Measurements from ENCODE around the gene WDR43. TPM values are rescaled to one million over a fixed set of nuclear protein-coding genes. Genes with fewer than 3 reads are reported as not detected.

WDR43 gene
- total RNA-seq, 1 donor from 2014 or later = 190 TPM

DNA sequence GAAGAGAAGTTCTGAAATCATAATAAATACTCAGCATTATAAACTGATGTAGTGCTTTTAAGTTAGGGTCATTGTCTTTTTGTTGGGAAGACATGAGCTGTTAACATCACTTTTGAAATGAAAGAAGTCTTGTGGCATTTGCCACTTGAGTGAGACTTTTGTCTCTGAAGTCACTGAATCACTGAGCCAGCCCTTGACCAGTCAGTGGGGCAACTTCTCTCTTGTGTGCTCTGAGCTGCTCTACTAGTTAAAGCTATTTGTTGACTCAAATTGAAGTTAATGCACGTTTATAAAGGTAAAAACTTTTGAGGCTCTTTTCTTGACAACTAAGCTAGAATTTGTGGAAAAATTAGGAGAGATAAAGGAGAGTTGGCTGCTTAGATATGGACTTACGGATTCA, 6.7 kb downstream of the WDR43 start:
- Mint-ChIP-seq H3K27ac (no peak overlapping the region), H3K4me1 (peaks cover 51% of the 10 kb centered on the region), H3K4me3 (no peak overlapping the region), H3K9me3 (no peaks in the 10 kb centered on the region), H3K36me3 (ENCODE audit: low read depth) (peaks cover 46% of the 10 kb centered on the region), H3K27me3 (no peaks in the 10 kb centered on the region)
- intact Hi-C loops (cut with micrococcal nuclease) = no loop called here
- DNase-seq = no peak

DNA sequence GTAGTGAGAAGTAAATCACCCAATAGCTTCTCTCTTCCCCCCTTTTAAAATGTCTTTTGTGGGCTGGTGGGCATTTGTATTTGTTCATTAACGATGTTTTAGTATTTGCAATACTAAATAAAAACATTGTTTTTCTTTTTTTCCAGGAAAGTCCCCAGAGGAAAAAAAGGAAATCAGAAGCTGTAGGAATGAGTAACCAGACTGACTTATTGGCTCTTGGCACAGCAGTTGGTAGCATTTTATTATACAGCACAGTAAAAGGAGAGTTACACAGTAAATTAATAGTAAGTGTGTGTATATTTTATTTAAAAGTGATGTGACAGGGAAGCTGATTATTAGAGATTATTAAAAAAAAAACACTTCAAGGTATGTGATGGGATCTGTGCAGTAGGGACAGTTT, 7.4 kb downstream of the WDR43 start:
- intact Hi-C loops (cut with micrococcal nuclease) = no loop called here
- Mint-ChIP-seq H3K27me3 (no peaks in the 10 kb centered on the region), H3K27ac (no peak overlapping the region), H3K9me3 (no peaks in the 10 kb centered on the region), H3K4me3 (no peak overlapping the region), H3K4me1 (peaks cover 47% of the 10 kb centered on the region), H3K36me3 (ENCODE audit: low read depth) (peaks cover 48% of the 10 kb centered on the region)
- DNase-seq = no peak

DNA sequence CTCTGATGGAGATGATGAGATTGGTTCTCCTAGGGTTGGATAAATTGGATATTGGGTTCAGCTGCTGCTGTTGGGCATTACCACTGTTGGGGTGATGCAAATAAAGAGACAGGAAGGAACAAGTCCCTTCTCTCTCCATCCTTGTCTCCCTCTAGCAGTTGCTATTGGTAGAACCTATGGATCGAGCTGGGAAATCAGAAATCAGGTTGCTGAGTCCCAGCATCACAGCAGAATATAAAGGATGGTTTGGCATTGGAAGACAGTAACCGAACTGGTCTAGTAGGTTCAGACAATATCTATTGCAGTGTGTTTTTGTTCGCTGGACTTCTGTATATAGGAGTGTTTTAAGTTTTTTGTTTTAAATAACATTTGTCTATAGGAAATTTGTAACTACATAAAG, 8.1 kb downstream of the WDR43 start:
- H3K9me3 Mint-ChIP-seq = no peaks in the 10 kb centered on the region
- no peak overlapping the region for H3K27ac Mint-ChIP-seq
- no peak overlapping the region for H3K4me3 Mint-ChIP-seq
- peaks cover 41% of the 10 kb centered on the region for H3K4me1 Mint-ChIP-seq
- H3K36me3 Mint-ChIP-seq (ENCODE audit: low read depth) = peaks cover 48% of the 10 kb centered on the region
- H3K27me3 Mint-ChIP-seq = no peaks in the 10 kb centered on the region
- DNase-seq = no peak
- intact Hi-C loops (cut with micrococcal nuclease) = no loop called here

DNA sequence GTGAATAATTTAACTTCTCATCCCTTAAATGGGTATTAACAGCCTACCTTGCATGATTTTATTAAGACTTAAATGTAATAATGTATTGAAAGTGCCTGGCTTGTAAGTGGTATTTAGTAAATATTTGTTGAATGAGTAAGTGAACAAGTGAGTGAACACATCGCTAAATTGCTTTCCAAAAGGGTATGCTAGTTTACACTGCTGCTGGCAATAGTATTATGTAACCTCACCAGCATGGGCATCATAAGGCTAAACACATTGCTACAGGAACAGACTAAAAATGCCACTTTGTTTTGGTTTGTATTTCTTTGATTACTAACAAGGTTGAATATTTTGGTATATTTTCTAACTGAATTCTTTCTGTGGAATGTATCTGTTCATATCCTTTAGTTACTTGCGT, 9.8 kb downstream of the WDR43 start:
- H3K4me1 Mint-ChIP-seq = peaks cover 31% of the 10 kb centered on the region
- no peak for DNase-seq

DNA sequence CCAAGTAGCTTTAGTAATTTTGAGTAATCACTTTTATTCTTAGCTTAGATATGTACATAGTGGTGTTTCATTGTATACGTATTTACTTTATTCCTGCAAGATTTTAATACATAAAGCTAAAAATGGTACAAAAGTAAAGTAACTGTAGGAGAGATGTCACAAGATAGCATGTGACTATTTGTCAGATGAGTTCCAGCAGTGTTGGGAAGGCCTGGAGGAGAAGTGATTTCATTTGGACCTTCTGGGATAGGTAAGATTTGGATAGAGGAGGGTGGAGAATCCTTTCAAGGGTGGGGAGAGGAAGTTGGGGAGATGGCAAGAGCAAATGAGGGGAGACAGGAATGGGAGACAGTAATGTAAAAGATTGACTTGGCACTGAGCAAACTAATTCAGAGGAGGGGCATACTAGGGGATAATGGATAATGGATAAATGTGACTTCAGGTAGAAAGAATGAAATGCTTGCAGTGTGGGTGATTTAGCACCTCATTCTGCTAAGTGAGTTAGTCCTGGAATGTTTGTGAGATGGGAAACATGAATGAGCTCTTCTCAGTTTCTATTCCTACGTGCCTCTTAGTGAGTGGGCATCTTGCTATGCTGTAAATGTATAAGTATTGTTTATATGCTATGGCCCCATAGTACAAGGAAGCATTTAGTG, 10.5 kb downstream of the WDR43 start:
- H3K36me3 Mint-ChIP-seq (ENCODE audit: low read depth) = peaks cover 64% of the 10 kb centered on the region
- intact Hi-C loops (cut with micrococcal nuclease) = no loop called here
- peak overlapping the region; percentile 0 for H3K27ac Mint-ChIP-seq
- no peaks in the 10 kb centered on the region for H3K9me3 Mint-ChIP-seq
- H3K4me1 Mint-ChIP-seq = peaks cover 29% of the 10 kb centered on the region
- no peak overlapping the region for H3K4me3 Mint-ChIP-seq
- no peaks in the 10 kb centered on the region for H3K27me3 Mint-ChIP-seq
- DNase-seq = no peak

More for the DNA sequence above, 9.8 kb downstream of the WDR43 start:
- H3K27ac Mint-ChIP-seq = peak overlapping the region; percentile 12
- H3K27me3 Mint-ChIP-seq = no peaks in the 10 kb centered on the region
- H3K9me3 Mint-ChIP-seq = no peaks in the 10 kb centered on the region
- intact Hi-C loops (cut with micrococcal nuclease) = no loop called here
- no peak overlapping the region for H3K4me3 Mint-ChIP-seq
- peaks cover 58% of the 10 kb centered on the region for H3K36me3 Mint-ChIP-seq (ENCODE audit: low read depth)

DNA sequence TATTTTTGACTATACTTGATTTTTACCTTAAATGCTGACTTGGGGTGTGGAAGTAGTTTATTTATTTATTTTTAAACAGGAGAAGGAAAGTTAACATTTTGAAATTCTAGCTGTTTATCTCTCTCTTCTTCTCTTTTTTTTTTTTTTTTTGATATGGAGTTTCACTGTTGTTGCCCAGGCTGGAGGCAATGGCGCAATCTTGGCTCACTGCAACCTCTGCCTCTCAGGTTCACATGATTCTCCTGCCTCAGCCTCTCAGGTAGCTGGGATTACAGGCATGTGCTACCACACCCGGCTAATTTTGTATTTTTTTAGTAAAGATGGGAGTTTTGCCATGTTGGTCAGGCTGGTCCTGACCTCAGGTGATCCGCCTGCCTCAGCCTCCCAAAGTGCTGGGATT, 11.1 kb downstream of the WDR43 start:
- no peak for DNase-seq
- Mint-ChIP-seq H3K27me3 (no peaks in the 10 kb centered on the region), H3K4me1 (peaks cover 30% of the 10 kb centered on the region), H3K36me3 (ENCODE audit: low read depth) (peaks cover 69% of the 10 kb centered on the region), H3K4me3 (no peak overlapping the region), H3K27ac (no peak overlapping the region), H3K9me3 (no peaks in the 10 kb centered on the region)
- intact Hi-C loops (cut with micrococcal nuclease) = no loop called here

DNA sequence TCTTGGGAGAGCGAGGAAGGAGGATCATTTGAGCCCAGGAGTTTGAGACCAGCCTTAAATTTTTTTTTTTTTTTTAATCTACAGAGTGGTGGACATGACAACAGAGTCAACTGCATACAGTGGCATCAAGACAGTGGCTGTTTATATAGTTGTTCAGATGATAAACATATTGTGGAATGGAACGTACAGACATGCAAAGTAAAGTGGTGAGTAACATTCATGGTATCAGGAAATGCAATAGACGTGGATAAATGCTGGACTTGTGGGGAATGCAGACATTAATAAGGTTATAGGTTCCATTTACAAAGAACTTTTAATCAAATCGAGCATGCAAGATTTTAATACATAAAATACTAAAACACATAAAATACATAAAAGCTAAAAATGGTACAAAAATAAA, 11.9 kb downstream of the WDR43 start:
- no peak overlapping the region for H3K27ac Mint-ChIP-seq
- no peak for DNase-seq
- H3K9me3 Mint-ChIP-seq = no peaks in the 10 kb centered on the region
- H3K27me3 Mint-ChIP-seq = no peaks in the 10 kb centered on the region
- H3K4me1 Mint-ChIP-seq = peaks cover 25% of the 10 kb centered on the region
- no peak overlapping the region for H3K4me3 Mint-ChIP-seq
- peaks cover 66% of the 10 kb centered on the region for H3K36me3 Mint-ChIP-seq (ENCODE audit: low read depth)
- intact Hi-C loops (cut with micrococcal nuclease) = no loop called here

DNA sequence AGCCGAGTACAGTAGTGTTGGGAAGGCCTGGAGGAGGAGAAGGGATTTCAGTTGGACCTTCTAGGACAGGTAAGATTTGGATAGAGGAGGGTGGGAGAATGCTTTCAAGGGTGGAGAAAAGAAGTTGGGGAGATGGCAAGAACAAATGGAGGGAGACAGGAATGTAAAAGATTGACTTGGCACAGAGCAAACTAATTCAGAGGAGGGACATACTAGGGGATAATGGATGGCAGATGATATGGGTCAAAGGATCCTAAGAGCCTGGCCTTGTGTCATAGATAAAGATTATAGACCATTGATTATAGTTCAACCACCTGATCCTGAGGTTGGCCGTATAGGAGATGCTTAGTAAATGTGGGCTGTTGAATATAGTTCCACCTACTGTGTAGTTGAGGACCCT, 12.4 kb downstream of the WDR43 start:
- H3K4me3 Mint-ChIP-seq = no peak overlapping the region
- intact Hi-C loops (cut with micrococcal nuclease) = no loop called here
- peaks cover 23% of the 10 kb centered on the region for H3K4me1 Mint-ChIP-seq
- no peaks in the 10 kb centered on the region for H3K9me3 Mint-ChIP-seq
- no peaks in the 10 kb centered on the region for H3K27me3 Mint-ChIP-seq
- H3K36me3 Mint-ChIP-seq (ENCODE audit: low read depth) = peaks cover 66% of the 10 kb centered on the region
- DNase-seq = no peak
- no peak overlapping the region for H3K27ac Mint-ChIP-seq

DNA sequence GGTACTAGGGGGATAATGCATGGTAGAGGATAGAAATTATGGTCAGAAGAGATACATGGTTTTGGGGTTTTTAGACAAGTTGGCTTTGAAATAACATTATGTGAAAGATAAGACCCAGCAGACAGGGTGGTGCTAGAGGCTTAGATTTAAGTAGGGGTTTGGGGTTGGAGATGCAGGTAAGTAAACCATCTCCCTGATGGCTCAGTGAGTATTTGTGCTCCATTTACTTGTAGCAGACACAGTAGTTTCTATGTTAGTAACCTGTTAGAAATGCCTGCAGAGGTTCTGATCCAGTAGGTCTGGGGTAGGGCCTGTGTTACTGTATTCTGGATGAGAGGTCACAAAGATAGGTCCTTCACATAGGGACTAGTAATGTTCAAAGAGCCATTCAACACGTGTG, 13.7 kb downstream of the WDR43 start:
- Mint-ChIP-seq H3K4me3 (no peak overlapping the region), H3K27ac (no peak overlapping the region)

DNA sequence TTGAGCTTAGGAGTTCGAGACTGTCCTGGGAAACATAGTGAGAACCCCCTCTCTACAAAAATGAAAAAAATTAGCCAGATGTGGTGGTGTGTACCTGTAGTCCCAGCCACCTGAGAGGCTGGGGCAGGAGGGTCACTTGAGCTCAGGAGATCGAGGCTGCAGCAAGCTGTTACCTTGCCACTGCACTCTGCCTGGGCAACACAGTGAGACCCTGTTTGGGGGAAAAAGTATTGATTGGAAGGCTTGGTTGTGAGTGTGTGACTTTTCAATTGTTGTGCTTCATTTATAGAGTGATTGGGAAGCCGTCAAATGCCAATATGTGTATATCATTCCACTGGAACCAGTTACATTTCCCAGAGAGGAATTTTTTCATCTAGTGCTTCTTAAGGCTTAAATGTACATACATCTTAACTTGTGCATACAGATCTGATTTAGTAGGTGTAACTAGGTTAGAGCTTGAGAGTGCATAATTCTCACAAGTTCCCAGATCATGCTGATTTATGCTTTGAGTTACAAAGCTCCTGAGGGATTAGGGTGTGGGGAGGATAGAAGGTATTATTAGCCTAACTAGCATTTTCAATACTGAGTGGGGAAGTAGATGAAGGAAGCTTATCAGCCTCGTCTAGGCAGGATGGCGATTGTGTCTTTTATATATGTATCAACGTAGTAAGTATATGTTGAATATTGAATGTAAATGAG, 15.3 kb downstream of the WDR43 start:
- Mint-ChIP-seq H3K27ac (no peak overlapping the region), H3K9me3 (no peaks in the 10 kb centered on the region), H3K4me1 (peaks cover 18% of the 10 kb centered on the region), H3K27me3 (no peaks in the 10 kb centered on the region), H3K36me3 (ENCODE audit: low read depth) (peaks cover 70% of the 10 kb centered on the region), H3K4me3 (no peak overlapping the region)
- intact Hi-C loops (cut with micrococcal nuclease) = no loop called here
- DNase-seq = no peak

More for the DNA sequence above, 13.7 kb downstream of the WDR43 start:
- peaks cover 67% of the 10 kb centered on the region for H3K36me3 Mint-ChIP-seq (ENCODE audit: low read depth)
- no peaks in the 10 kb centered on the region for H3K27me3 Mint-ChIP-seq
- intact Hi-C loops (cut with micrococcal nuclease) = no loop called here
- no peak for DNase-seq
- H3K9me3 Mint-ChIP-seq = no peaks in the 10 kb centered on the region
- H3K4me1 Mint-ChIP-seq = peaks cover 23% of the 10 kb centered on the region

DNA sequence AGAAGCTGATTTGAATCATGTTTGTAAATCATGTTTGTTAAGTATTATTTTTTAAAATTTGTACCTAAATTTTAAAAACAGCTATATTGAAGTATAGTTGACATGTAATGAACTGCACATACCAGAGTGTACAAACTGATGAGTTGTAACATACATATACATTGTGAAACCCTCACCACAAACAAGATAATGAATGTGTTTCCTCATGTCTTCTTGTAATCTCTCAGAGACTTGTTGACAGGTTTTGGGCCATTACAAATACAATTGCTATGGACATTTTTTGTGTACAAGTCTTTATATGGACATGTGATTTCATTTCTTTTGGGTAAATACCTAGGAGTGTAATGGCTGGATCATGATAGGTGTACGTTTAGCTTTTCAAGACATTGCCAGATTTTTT, 21.5 kb downstream of the WDR43 start:
- DNase-seq = no peak
- intact Hi-C loops (cut with micrococcal nuclease) = no loop called here
- Mint-ChIP-seq H3K9me3 (no peaks in the 10 kb centered on the region), H3K27me3 (no peaks in the 10 kb centered on the region), H3K27ac (peak overlapping the region; percentile 12), H3K36me3 (ENCODE audit: low read depth) (peaks cover 60% of the 10 kb centered on the region), H3K4me3 (no peak overlapping the region), H3K4me1 (peaks cover 10% of the 10 kb centered on the region)

DNA sequence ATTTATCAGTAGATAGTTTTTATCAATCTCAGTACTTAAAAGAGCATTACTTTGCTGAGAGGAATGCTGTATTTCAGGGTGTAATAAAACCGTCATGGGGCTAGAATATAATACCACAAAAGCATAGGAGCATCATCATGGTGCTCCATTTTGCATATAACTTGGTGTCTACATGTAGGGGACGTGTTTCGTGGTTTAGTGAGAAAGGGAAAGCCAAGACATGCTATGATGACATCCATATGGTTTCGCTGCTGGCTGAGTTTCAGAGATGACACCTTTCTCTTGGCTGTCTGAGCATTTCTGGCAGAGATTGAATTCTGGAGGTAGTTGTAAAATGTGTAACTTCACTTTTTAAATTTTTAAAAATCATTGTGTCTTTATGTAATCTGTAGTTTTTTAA, 32.4 kb downstream of the WDR43 start:
- no peak overlapping the region for H3K27ac Mint-ChIP-seq
- H3K36me3 Mint-ChIP-seq (ENCODE audit: low read depth) = peaks cover 85% of the 10 kb centered on the region
- no peak for DNase-seq
- H3K9me3 Mint-ChIP-seq = no peaks in the 10 kb centered on the region
- no peaks in the 10 kb centered on the region for H3K27me3 Mint-ChIP-seq
- H3K4me1 Mint-ChIP-seq = peaks cover 4% of the 10 kb centered on the region
- H3K4me3 Mint-ChIP-seq = no peak overlapping the region
- intact Hi-C loops (cut with micrococcal nuclease) = no loop called here

DNA sequence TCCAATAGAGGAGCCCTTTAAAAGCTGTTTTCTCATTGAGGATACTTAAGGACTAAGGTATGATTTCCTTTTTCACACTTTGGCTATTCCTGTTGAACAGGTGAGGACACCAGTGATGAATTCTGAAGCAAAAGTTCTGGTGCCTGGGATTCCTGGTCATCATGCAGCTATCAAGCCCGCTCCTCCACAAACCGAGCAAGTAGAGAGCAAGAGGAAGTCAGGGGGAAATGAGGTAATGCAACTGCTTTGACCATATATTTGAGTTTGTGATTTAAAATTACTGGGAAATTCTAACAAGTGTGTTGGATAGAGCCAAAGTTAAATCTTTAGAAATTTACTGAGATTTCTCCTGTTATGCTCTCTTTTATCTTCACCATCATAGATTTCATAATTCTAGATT, 33.0 kb downstream of the WDR43 start:
- H3K4me3 Mint-ChIP-seq = no peak overlapping the region
- H3K27me3 Mint-ChIP-seq = no peaks in the 10 kb centered on the region
- peaks cover 86% of the 10 kb centered on the region for H3K36me3 Mint-ChIP-seq (ENCODE audit: low read depth)
- H3K4me1 Mint-ChIP-seq = peaks cover 4% of the 10 kb centered on the region
- H3K27ac Mint-ChIP-seq = no peak overlapping the region
- intact Hi-C loops (cut with micrococcal nuclease) = no loop called here
- DNase-seq = no peak
- no peaks in the 10 kb centered on the region for H3K9me3 Mint-ChIP-seq

DNA sequence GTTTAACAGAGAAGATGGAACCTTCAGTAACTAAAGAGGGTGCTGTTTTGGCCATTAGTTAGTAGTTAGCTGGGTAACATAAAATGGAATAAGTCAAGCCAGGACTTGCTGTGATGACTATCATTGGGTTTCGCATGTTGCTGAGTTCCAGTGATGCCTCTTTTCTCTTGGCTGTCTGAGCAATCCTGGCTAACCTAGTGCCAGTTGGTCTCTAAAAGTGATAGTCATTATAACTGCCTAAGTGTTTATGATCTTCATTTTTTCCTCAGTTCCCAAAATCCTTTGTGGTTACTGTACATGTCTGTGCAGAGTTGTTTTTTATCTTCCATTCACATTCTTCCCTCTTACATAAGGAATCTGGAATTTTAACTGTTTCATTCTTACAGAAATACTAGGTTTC, 33.4 kb downstream of the WDR43 start:
- Mint-ChIP-seq H3K36me3 (ENCODE audit: low read depth) (peaks cover 84% of the 10 kb centered on the region), H3K9me3 (no peaks in the 10 kb centered on the region), H3K4me1 (peaks cover 4% of the 10 kb centered on the region), H3K27me3 (no peaks in the 10 kb centered on the region), H3K4me3 (no peak overlapping the region), H3K27ac (no peak overlapping the region)
- no peak for DNase-seq
- intact Hi-C loops (cut with micrococcal nuclease) = no loop called here

DNA sequence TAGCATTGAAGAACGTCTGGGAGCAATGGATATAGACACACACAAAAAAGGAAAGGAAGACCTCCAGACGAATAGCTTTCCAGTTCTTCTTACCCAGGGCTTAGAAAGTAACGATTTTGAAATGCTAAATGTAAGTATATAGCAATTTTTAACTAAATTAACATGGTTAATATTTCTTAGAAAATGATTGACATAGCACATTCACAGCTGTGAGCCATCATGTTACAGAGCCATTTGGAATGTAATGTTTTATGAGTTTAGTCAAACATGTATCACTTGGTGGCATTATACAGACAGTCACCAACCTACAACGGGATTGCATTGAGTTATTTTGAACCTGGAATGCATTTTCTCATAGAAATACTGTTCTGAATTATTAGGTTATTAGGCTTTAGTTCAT, 35.1 kb downstream of the WDR43 start:
- peaks cover 3% of the 10 kb centered on the region for H3K4me1 Mint-ChIP-seq
- no peak overlapping the region for H3K4me3 Mint-ChIP-seq
- H3K27me3 Mint-ChIP-seq = no peaks in the 10 kb centered on the region
- H3K27ac Mint-ChIP-seq = no peak overlapping the region
- DNase-seq = no peak
- no peaks in the 10 kb centered on the region for H3K9me3 Mint-ChIP-seq
- peaks cover 83% of the 10 kb centered on the region for H3K36me3 Mint-ChIP-seq (ENCODE audit: low read depth)
- intact Hi-C loops (cut with micrococcal nuclease) = no loop called here

Data from activated CD4-positive, alpha-beta T cell treated with anti-CD3 and anti-CD28 coated beads, Interleukin-2, amount 10 ng/mL, durations not matched to agents 24 days and 14 days (primary cell).